ENCODE data around the gene MEIOSIN.
A peak's percentile ranks its signal among the peaks of the same experiment; 100 is the strongest.

MEIOSIN gene

DNA sequence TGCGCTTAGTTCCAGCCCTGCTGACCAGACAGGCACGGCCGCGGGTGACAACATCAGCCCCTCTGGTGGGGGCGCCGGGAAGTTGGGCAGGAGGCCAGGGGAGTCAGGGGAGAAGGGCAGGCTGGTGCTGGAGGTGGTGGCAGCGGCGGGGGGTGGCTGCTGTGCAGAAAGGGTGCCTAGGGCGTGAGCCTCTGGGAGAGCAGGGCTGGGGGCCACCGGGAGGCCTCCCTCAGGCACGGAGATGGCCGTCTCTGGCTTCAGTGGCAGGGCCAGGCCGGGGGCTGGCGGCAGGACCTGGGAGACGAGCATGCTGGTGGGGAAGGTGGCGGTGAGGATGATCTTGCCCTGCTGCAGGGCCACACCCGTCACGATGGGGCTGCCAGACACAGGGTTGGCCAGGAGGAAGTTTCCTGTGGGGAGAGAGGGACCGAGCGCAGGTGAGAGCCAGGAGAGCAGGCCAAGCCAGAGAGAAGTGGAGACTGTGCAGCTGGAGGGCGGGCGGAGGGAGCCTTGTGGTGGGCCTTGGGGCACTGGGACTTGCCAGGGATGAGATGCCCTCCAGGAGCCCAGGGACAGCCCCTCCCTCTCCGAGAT, 32.6 kb downstream of the MEIOSIN start:
- no peak for FAIRE-seq

DNA sequence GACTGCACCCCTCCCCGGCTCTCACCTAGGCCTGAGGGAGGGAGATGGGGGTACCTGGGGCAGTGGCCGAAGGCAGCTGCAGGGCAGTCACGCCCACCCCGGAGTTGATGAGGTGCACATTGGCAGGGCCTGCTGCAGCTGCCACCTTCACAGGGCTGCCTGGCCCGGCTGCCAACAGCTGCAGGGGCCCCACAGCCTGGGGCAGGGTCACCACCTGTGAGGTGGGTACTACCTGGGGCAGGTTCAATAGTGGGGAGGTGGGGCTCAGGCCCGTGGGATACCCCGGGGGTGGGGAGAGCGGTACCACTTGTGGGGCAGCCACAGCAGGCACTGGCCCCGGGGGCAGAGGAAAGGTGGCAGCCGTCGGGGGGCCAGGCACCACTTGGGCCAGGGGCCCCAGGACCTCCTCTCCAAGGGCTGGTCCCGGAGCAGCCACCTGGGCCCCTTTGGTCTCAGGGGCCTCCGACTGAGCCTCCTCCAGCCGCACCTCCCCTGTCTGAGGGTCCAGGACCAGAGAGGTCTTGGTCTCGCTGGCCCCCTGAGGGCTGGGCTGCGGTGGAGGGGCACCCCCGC, 33.1 kb downstream of the MEIOSIN start:
- no peak for FAIRE-seq

DNA sequence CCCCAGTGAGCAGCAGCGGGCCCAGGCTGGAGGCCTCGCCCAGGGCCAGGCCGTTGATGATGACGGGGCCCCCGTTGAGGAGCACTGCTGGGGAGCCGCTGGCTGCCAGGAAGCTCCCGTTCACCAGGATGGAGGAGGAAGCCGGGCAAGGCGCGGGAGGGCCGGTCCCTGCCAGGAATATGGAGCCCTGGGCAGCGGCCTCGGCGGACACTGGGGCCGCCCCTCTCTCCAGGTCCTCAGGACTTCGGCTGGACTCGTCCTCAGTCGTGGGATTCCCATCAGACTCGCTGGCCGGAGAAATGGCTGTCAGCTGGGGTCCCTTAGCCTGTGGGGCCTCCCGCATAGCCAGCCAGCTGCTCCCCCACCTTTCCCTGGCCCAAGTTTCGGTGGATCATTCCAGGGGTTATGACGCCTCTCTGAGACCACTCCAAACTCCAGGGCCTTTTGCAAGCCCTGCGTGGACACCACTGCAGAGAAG, 33.7 kb downstream of the MEIOSIN start:
- FAIRE-seq: no peak

DNA sequence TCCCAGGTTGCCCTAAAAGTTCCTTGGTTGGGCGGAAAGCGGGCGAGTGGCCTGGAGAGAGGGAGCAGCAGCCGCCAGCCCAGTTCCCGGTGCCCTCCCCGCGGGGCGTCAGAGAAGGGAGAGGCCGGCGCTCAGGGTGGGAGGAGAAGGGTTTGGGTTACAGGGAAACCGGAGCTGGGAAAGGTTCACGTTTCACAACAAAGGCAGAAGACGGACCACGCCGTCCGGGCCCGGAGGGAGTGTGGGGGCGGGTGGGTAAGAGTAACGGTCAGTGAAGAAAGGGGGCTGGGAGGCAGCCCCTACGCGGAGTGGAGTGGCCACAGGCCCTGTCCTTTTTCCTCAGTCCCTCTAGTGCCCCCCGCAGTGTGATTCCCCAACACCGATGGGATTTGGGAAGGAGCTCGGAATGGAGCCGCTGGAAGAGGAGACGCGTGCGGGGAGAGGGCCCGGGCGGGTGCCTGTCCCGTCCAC, 34.2 kb downstream of the MEIOSIN start:
- FAIRE-seq: peak; percentile 21

DNA sequence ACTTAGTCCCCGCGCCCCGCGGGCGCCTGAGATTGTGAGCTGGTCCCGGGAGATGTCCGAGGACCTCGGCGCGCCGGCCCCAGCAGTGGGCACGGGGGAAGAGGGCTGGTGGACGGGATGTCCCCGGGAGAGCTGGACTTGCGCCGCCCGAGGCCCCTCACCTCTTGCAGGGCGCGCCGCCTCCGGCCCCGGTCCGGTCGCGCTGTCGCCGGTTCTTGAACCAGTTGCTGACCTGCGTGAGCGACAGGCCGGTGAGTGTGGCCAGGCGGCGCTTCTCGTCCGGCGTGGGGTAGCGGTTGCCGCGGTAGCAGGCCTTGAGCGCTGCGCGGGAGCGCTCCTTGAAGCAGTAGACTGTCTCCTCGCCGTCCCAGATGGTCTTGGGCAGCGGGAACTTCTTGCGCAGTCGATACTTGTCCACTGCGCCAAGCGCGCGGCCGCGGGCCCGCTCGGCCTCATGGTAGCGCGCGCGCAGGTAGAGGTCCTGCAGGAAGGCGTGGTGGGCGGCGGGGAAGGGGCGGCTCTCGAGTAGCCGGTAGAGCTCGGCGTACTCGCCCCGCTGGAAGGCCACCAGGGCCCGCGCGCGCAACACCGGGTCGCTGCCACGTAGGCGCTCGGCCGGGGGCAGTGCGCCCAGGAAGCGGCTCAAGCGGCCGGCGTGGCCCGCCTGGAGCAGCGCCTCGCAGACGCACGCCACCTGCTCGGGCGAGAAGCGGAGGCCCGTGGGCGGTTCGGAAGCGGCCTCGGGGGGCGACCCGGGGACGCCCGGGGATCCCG, 34.8 kb downstream of the MEIOSIN start:
- FAIRE-seq: no peak

DNA sequence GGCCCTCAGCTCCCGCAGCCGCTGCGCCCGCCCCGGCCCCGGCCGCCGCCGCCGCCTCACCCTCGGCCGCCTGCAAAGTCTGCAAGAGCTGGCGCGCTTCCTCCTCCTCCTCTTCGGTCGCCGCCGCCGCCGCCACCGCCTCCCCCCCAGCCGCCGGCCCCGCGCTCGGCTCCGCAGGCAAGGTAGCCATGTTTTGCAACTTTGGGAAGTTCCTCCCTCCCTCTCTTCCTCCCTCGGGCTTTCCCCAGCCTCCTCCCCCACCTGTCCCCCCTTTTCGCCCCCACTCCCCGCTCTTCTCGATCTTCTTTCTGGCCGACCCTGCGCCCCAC, 35.4 kb downstream of the MEIOSIN start:
- FAIRE-seq: no peak

DNA sequence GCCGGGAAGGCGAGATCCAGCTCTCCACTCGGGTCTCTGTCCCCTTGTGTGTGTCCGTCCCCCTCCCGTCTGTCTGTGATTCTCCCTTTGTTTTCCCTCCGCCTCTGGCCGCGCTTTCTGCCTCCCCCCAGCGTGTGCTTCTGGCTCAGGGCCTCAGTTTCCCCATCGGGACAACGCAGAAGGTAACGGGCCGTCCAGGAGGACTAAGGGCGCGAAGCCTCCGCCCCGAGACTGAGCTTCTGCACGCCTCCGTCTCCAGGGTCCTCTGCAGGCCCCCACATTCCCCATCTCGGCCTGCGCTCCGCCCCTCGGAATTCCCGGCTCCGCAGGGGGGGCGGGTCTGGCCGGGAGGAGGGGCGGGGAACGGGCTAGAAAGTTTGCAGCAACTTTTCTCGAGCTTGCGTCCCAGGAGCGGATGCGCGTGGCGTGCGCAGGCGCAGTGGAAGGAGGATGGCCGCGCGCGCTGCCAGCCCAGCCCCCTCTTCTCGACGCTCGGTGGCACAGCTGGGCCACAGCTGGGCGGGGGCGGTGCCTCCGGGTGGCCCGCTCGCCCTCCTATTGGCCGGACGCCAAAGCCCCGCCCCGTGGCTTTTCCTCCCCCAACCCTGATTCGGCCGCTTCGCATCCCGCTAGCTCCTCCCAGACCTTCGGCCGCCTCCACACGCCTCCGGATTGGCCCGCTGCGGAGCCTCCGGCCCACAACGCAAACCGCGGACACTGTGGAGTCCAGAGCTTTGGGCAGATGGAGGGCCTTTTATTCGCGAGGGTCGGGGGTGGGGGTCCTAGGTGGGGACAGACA, 35.9 kb downstream of the MEIOSIN start, which contains the start of gene SIX5:
Gene SIX5 (minus strand): TSS at position 269 of the 799 bp plus-strand sequence. CDS start 408 bp downstream, outside the sequence.
- peak; percentile 98 for FAIRE-seq

DNA sequence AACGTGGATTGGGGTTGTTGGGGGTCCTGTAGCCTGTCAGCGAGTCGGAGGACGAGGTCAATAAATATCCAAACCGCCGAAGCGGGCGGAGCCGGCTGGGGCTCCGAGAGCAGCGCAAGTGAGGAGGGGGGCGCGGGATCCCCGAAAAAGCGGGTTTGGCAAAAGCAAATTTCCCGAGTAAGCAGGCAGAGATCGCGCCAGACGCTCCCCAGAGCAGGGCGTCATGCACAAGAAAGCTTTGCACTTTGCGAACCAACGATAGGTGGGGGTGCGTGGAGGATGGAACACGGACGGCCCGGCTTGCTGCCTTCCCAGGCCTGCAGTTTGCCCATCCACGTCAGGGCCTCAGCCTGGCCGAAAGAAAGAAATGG, 36.6 kb downstream of the MEIOSIN start:
- no peak for FAIRE-seq

DNA sequence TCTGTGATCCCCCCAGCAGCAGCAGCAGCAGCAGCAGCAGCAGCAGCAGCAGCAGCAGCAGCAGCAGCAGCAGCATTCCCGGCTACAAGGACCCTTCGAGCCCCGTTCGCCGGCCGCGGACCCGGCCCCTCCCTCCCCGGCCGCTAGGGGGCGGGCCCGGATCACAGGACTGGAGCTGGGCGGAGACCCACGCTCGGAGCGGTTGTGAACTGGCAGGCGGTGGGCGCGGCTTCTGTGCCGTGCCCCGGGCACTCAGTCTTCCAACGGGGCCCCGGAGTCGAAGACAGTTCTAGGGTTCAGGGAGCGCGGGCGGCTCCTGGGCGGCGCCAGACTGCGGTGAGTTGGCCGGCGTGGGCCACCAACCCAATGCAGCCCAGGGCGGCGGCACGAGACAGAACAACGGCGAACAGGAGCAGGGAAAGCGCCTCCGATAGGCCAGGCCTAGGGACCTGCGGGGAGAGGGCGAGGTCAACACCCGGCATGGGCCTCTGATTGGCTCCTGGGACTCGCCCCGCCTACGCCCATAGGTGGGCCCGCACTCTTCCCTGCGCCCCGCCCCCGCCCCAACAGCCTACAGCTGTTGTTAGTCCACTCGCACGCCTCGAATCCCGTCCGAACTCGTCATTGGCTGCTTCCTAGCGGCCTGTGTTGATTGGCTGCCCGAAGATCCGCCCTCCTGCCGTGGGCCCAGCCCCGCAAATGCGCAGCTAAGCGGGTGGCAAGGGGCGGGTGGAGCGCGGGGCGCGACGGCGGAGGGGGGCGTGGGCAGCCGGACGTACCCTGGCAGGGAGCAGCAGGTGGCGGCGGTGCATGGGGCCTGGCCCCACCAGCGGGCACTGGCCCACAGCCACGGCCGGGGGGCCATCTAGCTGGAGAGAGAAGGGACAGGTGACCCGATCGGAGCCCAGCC, 37.2 kb downstream of the MEIOSIN start:
- FAIRE-seq: peak; percentile 99

DNA sequence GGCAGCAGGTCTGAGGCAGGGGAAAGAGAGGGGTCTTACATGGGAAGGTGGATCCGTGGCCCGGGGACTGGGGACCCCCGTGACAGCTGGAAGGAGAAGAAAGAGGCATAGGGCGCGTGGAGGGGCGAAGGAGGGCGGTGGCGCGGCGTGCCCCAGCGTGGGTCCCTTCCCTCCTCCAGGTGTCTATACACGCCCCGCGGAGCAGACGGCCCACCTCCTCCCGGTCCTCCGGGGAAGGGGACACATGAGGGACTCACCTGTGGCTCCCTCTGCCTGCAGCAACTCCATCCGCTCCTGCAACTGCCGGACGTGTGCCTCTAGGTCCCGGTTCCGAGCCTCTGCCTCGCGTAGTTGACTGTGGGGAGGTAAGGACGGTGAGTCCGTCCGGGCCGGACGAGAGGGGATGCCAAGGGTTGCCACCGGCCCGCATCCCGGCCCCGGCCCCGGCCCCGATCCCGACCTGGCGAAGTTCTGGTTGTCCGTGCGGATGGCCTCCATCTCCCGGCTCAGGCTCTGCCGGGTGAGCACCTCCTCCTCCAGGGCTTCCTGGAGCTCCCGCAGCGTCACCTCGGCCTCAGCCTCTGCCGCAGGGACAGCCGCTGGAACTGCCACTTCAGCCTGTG, 38.2 kb downstream of the MEIOSIN start:
- FAIRE-seq: no peak

DNA sequence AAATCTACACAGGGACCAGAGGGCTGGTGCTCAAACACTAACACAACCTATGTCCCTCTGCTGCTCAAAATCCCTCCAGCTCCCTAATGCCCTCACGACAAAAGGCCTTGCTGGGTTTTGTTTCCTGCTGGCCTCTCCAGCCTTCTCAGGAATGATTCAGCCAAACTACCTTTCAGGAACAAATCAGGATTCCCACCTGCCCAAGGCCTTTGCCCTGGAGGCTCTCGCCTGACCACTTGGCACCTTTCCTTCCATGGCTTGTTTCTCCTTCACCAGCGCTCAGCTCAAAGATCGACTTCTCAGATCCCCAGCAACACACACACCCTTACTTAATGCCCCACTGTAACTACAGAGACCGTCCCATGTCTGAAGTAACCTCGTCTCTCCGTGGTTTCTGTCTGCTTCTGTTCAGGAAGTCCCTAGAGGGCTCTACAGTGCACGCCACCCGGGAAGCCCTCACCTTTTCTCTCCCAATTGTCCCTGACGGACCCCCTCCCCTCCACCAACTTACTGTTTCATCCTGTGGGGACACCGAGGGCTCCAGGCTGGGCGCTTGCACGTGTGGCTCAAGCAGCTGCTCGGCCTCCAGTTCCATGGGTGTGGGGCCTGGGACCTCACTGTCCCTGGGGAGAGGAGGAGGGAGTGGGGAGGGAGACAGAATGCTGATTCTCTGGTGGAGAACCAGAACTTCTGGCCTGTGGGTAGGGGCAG, 39.0 kb downstream of the MEIOSIN start:
- no peak for FAIRE-seq

DNA sequence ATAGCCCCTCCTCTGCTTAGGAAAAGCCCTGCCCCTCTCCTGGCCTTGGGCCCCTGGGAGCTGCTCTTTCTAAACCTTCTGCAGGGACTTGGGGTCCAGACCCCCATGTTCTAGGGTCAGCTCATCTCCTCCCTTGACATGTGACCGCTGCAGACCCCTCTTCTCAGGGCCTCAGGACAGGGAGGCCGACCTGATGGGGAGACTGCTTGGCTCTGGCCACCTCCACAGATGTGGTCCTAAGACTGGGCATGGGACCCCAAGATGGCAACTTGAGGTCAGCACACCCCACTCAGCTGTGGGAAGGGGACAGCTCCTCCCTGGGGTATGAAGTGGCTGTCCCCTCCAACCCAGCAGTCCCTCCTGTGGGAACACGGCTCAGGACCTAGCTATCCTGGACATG, 39.7 kb downstream of the MEIOSIN start:
- FAIRE-seq: no peak

DNA sequence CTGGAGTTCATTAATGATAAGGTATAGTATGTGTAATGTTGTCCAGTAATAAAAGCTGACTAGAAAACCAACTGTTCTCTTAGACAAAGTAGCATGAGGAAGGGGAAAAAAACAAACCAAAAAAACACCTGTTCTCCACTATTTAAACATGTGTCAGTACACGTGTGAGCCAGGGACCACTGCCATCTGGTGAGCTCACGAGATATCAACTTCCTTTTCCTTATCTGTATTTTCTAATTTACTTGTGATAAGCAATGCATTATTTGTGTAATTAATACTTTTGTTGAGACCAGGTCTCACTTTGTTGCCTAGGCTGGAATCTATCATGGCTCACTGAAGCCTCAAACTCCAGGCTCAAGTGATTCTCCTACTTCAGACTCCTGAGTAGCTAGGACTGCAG, 40.1 kb downstream of the MEIOSIN start:
- FAIRE-seq: no peak

DNA sequence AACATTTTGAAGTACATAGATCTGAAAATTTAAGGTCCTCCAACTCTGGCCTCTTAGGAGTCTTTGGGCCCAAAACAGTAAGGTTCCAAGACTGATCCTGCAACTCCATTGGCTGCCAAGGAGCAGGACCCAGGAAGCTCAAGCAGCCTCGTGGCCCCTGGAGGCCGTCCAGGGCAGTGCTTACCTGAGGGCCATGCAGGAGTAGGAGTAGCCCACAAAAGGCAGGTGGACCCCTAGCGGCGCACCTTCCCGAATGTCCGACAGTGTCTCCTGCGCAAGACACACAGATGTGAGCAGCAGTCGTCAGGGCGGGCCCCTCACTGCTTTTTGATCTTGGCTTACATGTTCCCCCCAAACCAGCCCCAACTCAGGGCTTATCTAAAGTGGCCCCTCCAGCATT, 41.5 kb downstream of the MEIOSIN start:
- FAIRE-seq: no peak

DNA sequence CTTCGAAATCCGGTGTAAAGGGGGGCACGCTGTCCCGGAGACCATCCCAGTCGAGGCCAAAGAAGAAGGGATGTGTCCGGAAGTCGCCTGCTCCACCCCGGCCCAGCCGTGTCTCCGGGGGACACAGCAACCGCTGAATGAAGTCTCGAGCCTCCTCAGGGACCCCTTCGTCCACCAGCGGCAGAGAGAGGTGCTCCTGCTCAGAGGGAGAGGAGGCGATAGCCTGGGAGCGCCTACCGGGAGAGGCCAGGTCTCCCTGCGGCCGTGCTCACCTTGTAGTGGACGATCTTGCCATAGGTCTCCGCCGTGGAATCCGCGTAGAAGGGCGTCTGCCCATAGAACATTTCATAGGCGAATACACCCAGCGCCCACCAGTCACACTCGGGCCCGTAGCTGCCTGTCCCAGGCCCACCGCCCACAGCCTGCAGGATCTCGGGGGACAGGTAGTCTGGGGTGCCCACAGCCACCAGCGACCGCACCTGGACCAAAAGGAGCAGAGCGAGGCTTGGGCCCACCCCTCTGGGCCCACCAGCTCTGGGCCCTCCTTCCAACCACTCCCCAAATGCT, 44.2 kb downstream of the MEIOSIN start:
- no peak for FAIRE-seq

DNA sequence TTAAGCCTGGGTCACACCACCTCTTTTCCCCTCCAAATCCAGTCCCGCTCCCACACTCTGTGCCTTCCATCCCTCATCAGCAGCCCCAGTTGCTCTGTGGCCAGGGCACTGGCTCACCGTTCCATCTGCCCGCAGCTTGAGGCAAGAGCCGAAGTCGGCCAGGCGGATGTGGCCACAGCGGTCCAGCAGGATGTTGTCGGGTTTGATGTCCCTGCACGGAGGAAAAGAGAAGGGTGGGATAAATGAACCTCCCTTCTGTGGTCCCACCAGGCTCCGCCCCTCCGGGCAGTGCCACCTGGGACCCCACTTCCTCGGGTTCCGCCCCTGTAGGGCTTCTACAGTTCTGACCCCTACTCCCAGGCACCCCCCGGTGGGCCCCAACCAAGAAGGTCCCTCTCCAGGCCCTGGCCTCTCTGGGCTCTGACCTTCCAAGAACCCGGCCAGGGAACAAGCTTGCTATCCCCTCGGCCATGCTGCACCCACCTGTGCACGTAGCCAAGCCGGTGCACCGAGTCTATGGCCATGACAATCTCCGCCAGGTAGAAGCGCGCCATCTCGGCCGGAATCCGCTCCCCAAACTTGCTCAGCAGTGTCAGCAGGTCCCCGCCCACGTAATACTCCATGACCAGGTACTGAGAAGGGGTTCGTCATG, 44.9 kb downstream of the MEIOSIN start:
- no peak for FAIRE-seq

DNA sequence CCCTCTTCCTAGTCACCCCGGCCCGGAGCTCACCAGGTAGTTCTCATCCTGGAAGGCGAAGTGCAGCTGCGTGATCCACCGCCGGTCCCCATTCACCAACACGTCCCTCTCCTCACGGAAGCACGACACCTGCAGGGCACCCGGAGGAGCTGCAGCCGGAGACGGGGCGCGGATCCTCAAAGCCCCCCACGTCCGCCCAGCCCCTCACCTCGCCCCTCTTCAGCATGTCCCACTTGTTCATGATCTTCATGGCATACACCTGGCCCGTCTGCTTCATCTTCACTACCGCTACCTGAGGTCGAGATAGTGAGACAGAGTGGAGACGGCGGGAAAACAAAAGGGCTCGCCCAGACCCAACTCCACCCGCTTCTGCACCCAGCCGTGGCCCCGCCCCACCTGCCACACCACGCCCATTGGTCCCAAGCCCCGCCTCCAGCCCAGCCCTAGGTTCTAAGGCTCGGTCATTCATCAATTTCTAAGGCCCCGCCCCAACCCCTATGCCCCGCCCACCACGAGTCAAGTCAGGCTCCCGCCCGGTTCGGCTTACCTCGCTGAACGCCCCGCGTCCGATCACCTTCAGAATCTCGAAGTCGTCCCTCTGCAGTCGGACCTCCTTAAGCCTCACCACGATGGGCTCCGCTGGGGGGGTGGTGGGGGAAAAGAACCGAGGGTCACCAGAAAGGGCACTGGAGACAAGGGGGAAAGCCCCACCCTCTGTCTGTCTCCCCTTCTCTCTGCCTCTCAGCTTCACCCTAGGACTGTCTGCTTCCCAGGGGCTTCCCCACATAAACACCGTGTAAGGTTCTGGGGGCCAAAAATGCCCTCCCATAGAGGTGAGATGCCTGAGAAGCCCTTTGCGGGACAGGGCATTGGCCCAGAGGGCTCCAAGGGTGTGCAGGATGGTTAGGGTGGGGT, 46.2 kb downstream of the MEIOSIN start:
- FAIRE-seq: peak; percentile 88

DNA sequence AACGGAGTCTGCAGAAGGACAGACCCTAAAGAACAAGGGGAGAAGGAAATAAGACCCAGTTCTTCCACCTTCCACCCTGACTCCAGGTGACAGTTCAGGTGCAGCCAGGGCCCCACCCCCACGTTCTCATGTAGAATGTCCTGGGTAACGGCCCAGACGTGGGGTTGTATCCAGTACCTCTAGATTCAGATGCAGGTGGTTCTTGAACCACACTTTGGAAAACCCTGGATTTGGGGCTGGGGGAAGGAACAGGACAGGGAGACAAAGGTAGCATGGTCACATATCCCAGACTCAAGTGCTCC, 46.9 kb downstream of the MEIOSIN start:
- FAIRE-seq: no peak
